Measurements from ENCODE around the gene MREG.

The MREG gene

GRCh38 chr2:216013080-216013909 lies at the start of gene MREG:
TSS of gene MREG (minus strand) at chr2:216013551. CDS start at chr2:216013327, 224 bp downstream.
- DNase-seq (ENCODE audit: low spot score) = peak; percentile 77

- DNase-seq (ENCODE audit: low spot score) = no peak
Observed at GRCh38 chr2:216059233-216059834, 46.0 kb upstream of the MREG start.

GRCh38 chr2:216057688-216058193 lies 44.4 kb upstream of the MREG start:
- DNase-seq (ENCODE audit: low spot score) = no peak

- no peak for DNase-seq (ENCODE audit: low spot score)
Observed at GRCh38 chr2:216056739-216057138, 43.4 kb upstream of the MREG start.

- no peak for DNase-seq (ENCODE audit: low spot score)
Observed at GRCh38 chr2:216055680-216056079, 42.3 kb upstream of the MREG start.

GRCh38 chr2:216052420-216052819 lies 39.1 kb upstream of the MREG start:
- no peak for DNase-seq (ENCODE audit: low spot score)

- no peak for DNase-seq (ENCODE audit: low spot score)
Observed at GRCh38 chr2:216051350-216051749, 38.0 kb upstream of the MREG start.

GRCh38 chr2:216049452-216049851 lies 36.1 kb upstream of the MREG start:
- no peak for DNase-seq (ENCODE audit: low spot score)

- DNase-seq (ENCODE audit: low spot score) = no peak
Observed at GRCh38 chr2:216047397-216047796, 34.0 kb upstream of the MREG start.

GRCh38 chr2:216044883-216045486 lies 31.6 kb upstream of the MREG start:
- DNase-seq (ENCODE audit: low spot score) = no peak

GRCh38 chr2:216043949-216044348 lies 30.6 kb upstream of the MREG start:
- no peak for DNase-seq (ENCODE audit: low spot score)

GRCh38 chr2:216041438-216041837 lies 28.1 kb upstream of the MREG start:
- no peak for DNase-seq (ENCODE audit: low spot score)

GRCh38 chr2:216039918-216040317 lies 26.6 kb upstream of the MREG start:
- DNase-seq (ENCODE audit: low spot score) = no peak

GRCh38 chr2:216034065-216034464 lies 20.7 kb upstream of the MREG start:
- peak; percentile 72 for DNase-seq (ENCODE audit: low spot score)

- no peak for DNase-seq (ENCODE audit: low spot score)
Observed at GRCh38 chr2:216033403-216033802, 20.1 kb upstream of the MREG start.

- no peak for DNase-seq (ENCODE audit: low spot score)
Observed at GRCh38 chr2:216031960-216032689, 18.8 kb upstream of the MREG start.

GRCh38 chr2:216030216-216030615 lies 16.9 kb upstream of the MREG start:
- no peak for DNase-seq (ENCODE audit: low spot score)

GRCh38 chr2:216029416-216030129 lies 16.2 kb upstream of the MREG start:
- no peak for DNase-seq (ENCODE audit: low spot score)

- DNase-seq (ENCODE audit: low spot score) = no peak
Observed at GRCh38 chr2:216024779-216025336, 11.5 kb upstream of the MREG start.

- DNase-seq (ENCODE audit: low spot score) = peak; percentile 62
Observed at GRCh38 chr2:216023055-216023648, 9.8 kb upstream of the MREG start.
